M059J (cell line): Measurements from ENCODE around the gene MRLN. TPM values are rescaled to one million over a fixed set of nuclear protein-coding genes. Genes with fewer than 3 reads are reported as not detected.

ENCODE experiments used
- DNase-seq: peaks from one replicate; pipeline ENCODE4 v3.0.0-alpha.2; 2012; ENCODE audit warnings: low read depth
- total RNA-seq: library from RNA; depleted of rRNA; stranded (reverse); fragments of >200 nt; shearing (Covaris generic); gene quantifications from 2 replicates; pipeline ENCODE4 v1.2.3, GENCODE V29; 2014; rRNA removed

The MRLN gene
- total RNA-seq, 1 experiment from 2014 or later = not detected

GRCh38 chr10:59705931-59706330 lies 47.3 kb downstream of the MRLN start:
- no peak for DNase-seq

- no peak for DNase-seq
Observed at GRCh38 chr10:59704630-59705029, 48.6 kb downstream of the MRLN start.

DNA sequence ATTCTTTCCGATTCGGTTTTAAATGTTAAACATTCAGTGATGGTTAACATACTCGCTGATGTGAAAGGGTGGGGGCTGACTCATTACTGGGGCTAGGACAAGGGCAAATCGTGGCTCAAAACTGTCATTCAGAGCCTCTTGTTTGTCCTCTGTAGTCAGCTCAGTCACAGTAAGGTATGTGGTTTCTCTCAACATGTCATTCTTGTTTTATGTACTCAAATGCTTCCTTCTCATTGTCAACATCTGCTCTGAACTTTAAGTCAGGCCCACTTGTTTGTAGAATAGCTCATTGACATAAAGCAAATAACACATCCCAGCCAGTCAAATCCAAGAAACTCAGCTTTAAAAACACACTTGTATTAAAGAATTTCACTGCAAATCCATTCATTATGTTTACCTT lies 50.9 kb downstream of the MRLN start:
- DNase-seq = no peak

DNA sequence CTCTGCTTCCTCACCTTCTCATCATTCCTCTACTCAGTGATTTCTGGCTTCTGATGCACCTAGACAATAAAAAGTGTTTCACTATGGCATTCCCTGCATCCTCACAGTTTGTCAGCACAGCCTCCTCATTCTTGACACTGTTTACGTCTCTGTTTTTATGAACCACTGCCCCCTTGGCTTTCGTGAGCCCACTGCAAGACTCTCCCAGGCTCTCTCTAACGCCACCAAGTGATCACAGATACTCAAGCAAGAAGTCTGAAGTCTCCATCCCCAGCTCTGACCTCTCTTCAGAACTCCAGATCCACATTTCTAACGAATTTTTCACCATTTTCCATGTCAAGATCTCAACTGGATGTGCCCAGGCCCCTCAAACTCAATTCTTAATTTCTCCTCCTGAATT lies 52.5 kb downstream of the MRLN start:
- no peak for DNase-seq

DNA sequence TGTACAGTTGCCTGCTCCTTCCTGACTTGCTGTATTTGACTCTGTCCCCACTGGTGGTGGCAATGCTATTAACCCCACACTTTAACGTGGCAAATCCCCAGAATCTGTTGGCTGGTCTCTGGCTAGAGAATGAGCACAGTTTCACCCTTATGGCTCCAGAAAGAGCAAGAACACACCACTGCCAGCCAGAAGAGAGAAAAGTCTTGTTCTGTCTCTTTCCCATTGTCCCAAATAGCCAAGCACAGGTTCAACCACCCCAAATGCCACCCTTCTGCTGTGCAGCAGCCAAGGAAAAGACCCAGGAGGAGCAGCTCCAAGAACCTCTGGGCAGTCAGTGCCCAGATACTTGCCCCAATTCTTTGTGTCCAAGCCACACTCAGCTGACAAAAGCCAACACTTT lies 54.9 kb downstream of the MRLN start:
- DNase-seq = no peak

DNA sequence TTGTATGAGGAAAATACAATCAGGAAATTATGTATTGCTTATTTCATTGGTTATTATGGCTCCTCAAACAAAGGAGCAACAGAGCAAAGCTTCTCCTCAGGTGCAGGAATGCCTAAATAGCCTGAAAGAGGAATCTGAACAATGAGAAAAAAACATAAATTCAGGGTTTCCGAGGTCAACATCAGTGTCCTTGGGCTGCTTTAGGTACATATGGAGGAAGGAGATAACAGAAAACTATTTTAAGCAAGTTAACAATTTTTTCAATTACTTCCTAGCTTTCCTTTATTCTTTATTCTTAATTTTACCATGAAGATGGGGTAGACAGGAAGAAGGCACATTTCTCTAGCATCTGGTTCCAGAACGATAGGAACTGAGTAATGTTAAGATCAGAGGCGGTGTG lies 57.6 kb downstream of the MRLN start:
- no peak for DNase-seq

DNA sequence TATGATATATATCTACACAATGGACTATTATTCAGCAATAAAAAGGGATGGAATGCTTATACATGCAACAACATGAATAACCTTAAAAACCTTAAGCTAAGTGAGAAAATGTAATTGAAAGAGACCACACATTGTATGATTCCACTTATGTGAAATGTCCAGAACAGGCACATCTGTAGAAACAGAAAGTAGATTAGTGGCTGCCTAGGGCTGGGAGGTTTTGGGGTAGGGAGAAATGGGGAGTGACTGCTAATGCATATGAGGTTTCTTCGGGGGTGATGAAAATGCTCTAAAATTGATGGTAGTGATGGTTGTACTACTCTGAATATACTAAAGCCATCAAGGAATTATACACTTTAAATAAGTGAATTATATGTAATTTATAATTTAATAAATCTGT lies 58.3 kb downstream of the MRLN start:
- DNase-seq = no peak

GRCh38 chr10:59692113-59692512 lies 61.1 kb downstream of the MRLN start:
- DNase-seq = no peak

DNA sequence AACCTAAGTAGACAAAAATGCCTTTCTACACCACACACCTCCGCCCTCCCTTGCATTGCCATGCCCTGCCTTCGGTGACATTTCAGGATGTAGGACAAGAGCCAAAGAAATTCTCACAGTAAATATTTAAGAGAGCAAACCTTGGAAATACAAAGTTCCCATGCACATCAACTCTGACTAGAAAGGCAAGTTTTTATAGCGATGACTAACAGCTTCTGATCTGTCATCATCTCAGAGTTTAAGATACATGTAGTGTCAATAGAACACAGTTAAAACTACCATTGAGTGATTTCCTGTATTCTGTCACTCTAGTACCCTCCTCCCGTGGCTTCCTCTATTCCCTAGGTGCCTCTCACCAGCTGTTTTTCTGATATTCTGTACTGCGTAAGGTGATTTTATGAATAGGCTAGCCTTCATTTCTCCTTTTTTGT lies 64.3 kb downstream of the MRLN start:
- peak; percentile 7 for DNase-seq

DNA sequence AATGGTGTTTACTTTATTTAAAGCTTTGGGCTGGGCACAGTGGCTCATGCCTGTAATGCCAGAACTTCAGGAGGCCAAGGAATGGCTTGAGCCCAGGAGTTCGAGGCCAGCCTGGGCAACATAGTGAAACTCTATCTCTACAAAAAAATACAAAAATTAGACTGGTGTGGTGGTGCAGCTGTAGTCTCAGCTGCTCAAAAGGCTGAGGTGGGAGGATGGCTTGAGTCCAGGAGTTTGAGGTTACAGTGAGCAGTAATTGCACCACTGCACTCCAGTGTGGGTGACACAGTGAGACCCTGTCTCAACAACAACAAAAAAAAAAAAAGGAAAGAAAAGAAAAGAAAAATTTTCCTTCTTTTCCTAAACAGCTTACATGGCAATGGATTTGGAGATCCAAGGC lies 65.6 kb downstream of the MRLN start:
- no peak for DNase-seq

Other genes with a start within 250 kb of the MRLN start
- gene SLC16A9, start 43.6 kb downstream of the MRLN start, total RNA-seq = 0.07 TPM in 1 of 2 replicates, not detected in the other
- 9.0 and 18.6 TPM in 2 replicates for gene CCDC6, start 153.1 kb upstream of the MRLN start, total RNA-seq